Stimulated activated CD4-positive, alpha-beta T cell treated with anti-CD3 and anti-CD28 coated beads, TNF-alpha, amount 100 ng/mL, for 4 hours (primary cell): ENCODE data around the gene TNS1.

Source experiments
- DNase-seq, 3 experiments: peaks; one replicate each; pipeline ENCODE4 v3.0.0-alpha.2; 2020; ENCODE audit warnings: low read depth in 3 of 3

The TNS1 gene

DNA sequence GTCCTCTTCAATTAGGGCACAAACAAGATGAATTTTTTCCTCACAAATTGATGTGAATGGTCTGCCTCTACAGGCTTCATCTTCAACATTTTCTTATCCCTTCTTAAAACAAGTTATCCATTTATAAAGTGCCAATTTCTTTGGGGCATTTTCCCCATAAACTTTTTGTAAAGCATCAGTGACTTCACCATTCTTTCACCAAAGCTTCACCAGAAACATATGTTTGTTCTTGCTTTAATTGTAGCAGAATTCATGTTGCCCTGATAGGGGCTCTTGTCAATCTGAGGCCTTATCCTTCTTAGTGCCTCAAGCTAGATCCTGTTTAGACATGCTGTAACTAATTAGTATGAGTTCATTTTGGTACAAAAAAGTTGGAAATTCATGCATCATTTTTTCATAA is 226.2 kb downstream of the TNS1 start:
- DNase-seq: no peak

GRCh38 chr2:217775920-217776503 is 226.8 kb downstream of the TNS1 start:
- DNase-seq: no peak

DNA sequence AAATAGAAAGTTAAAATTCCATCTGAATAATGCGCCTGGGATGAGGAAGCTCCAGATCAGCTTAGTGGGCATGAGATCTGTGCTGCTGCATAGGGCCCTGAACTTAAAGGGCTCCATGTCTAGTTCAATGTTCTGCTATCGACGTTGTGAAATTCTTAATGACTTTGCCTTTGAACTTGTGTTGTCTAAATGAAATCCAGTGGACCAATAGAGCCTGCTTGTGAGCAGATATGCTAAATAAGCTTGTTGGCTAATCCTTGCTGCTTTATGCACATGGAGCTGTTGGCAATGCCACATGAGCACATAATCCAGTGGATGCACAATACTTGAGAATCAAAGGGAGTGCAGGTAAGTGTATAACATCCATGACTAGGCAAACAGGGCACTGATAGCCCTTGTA is 228.6 kb downstream of the TNS1 start:
- no peak for DNase-seq

DNA sequence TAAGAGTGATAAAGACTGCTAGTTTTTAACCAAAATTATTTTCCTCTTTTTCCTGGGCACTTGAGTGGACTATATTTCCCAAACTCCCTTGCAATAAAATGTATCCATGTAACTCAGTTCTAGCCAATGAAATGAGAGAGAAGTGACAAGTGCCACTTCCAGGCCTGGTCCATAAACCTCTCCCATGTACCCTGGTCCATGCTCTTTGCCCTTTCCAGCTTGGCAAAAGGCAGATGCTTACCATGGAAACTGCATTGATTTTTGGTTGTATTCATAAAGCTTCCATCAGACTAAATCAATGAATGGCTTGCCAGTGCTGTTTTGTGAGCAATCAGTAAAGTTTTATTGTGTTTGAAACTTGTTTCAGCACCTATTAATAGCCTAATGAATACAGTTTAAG is 229.3 kb downstream of the TNS1 start:
- no peak for DNase-seq

DNA sequence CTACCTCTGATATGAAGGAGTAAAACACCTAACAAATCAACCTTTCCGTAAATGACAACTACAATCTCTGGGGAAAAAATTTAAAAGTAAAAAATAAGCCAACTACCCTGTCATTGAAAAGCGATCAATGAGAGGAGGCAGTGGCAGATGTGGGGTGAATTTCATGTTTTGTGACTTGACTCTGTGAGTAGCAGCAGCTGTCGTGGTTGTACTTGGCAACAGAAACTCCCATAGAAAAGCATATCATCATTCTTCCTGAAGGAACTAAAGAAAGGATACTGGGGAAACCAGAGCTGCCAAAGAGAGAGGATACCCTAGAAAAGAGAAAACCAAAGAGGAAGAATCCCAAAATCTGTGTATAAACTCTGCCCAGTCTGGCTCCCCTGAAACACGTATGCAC is 236.4 kb downstream of the TNS1 start:
- no peak for DNase-seq

DNA sequence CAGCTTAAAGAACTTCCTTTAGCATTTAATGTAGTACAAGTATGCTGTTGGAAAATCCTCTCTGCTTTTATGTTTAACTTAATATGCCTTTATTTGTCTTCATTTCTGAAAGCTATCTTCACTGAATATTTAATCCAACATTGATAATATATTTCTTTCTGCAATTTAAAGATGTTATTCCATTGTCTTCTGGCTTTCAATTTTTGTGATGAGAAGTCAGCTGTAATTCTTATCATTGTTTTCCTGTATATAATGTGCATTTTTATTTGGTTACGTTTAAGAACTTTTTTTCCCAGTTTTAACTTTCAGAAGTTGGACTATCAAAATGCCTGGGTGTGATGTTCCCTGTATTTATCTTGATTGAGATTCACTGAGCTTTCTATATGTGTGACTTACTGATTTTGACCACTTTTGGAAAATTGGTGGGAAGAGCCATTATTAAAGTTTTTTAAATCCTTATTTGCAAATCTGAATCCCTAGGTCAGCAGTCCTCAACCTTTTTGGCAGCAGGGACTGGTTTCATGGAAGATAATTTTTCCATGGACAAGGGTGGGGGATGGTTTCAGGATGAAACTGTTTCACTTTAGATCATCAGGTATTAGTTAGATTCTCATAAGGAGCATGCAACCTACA is 241.0 kb downstream of the TNS1 start:
- DNase-seq: no peak

GRCh38 chr2:217759991-217760390 is 242.8 kb downstream of the TNS1 start:
- no peak for DNase-seq

DNA sequence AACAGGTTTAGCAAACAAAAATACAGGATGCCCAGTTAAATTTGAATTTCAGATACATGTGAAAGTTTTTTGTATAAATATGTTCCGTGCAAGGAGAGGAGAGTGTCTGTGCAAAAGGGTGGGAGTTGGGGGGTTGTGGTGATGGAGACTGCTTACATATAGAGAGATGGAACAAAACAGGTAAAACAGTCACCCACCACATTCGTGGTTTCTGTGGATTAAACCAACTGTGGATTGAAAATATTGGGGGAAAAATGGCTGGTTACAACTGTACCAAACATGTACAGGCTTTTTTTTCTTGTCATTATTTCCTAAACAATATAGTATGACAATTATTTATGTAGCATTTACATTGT is 245.7 kb downstream of the TNS1 start:
- DNase-seq: no peak

DNA sequence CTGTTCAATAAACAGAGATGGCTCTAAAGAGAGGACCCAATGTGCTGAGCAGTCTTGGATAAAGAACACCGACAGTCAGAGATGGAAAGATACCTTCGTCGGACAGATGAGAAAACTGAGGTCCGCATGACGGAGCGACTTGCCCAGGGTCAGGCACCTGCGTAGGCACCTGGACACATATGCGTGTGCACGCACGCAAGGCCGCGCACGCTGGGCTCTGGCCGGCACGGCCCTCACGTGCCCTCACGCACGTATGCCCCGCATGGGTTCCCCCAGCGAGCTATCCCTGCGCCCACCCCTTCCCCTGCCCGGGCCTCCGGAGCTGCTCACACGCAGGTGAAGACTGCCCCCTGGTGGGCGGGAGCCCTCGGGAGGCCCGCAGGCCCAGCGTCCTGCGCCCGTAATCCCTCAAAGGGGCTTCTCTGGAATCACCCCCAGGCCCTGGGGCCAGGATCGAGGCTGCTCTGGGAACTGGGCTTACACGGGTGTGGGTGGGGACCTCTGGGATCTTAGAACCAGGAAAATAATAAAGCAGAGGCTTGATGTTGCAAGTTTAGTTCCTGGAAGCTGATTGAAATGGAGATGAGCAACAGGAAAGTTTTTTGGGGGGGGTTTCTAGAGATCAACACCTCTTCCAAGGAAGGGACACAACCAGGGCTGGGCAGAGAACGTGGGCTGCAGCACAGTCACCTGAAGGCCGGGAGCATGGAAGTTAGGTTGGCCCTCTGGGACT is 246.3 kb downstream of the TNS1 start:
- DNase-seq: peak; percentile 27 to 51 (median 47)

- no peak for DNase-seq
Measured at GRCh38 chr2:217755027-217755745, 247.6 kb downstream of the TNS1 start.

- DNase-seq: no peak
Measured at GRCh38 chr2:217753460-217754200, 249.2 kb downstream of the TNS1 start.

GRCh38 chr2:217752714-217753459 is 249.9 kb downstream of the TNS1 start:
- no peak for DNase-seq

DNA sequence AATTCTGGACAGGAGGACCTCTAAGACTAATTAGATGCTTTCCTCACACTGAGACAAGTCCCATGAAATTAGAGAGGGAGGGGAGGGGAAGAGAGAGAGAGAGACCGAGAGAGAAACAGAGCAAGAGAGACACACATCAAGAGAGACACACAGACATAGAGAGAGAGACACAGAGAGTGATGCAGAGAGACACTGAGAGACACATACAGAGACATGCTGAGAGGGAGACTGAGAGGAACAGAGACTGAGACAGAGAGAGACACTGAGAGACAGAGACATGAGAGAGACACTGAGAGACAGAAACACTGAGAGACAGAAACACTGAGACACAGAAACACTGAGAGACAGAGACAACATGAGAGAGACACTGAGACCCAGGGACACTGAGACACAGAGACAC is 250.8 kb downstream of the TNS1 start:
- DNase-seq: no peak

DNA sequence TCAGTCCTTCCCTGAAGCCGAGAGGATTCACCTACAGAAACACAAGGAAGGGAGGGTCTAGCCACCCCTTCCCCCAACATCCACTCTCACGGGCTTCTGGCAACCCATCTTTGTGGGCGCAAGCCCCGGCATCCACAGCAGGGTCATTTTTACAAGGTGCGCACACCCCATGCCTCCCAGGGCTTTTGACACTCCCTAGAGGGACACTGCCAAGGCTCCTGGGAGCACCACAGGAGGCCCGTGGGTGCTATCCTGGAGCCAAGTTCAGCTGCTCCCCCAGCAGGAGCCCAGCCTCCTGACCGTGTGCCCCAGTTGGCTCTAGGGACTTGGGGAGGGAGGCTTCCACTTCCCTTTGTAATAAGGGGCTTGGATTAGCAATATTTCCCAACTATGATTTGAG is 251.6 kb downstream of the TNS1 start:
- DNase-seq: no peak
